ENCODE measurements around the gene LLGL2. TPM values are rescaled to one million over a fixed set of nuclear protein-coding genes. Genes with fewer than 3 reads are reported as not detected.

LLGL2 gene
- total RNA-seq, 6 experiments from 2014 or later, result 0.14 to 0.55 (median 0.46) TPM

DNA sequence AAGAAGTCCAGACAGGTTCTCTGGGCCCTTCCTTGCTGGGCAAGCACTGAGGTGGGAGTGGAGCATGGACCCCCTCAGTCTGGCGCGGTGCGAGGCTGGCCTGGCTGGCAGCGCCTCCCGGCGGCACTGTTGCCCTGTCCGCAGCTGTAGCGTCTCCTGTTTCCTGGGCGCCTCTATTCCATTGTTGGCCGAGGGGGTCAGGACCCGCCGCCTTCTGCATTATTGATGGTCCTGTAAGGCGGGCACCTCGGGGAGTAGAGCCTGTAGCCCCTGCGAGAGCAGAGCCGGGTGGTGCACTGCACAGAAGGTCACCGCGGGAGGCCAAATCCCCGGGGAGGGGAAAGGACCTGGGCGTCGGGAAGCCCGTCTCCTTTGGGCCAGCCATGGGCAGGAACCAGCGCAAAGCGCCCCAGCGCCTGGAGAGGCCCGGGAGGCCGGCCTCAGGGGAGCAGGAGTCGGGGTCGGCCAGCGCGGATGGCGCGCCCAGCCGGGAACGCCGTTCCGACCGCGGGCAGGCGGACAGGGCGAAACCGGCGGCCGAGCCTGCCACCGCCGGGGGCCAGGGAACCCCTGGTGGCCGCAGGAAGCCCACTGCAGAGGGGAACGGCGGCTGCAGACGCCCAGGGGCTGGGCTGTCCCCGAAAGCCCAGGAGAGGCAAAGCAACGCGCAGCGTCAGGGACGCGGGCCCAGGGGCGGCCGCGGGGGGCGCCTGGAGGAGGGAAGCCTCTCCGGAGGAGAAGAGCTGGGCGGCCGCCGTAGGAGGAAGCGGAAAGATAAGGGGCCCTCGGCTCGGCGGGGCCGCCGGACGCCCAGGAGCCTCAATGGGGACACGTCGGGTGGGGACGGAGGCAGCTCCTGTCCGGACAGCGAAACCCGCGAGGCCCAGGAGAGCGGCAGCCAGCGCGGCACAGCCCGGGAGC is 62.4 kb downstream of the LLGL2 start, which contains the start of gene MYO15B:
Gene MYO15B, plus strand, starts transcription at position 126 of the 921 bp plus-strand sequence. Its CDS starts 258 bp downstream, at position 384.
- no peak for DNase-seq
- TF ChIP-seq, protein P1, sequence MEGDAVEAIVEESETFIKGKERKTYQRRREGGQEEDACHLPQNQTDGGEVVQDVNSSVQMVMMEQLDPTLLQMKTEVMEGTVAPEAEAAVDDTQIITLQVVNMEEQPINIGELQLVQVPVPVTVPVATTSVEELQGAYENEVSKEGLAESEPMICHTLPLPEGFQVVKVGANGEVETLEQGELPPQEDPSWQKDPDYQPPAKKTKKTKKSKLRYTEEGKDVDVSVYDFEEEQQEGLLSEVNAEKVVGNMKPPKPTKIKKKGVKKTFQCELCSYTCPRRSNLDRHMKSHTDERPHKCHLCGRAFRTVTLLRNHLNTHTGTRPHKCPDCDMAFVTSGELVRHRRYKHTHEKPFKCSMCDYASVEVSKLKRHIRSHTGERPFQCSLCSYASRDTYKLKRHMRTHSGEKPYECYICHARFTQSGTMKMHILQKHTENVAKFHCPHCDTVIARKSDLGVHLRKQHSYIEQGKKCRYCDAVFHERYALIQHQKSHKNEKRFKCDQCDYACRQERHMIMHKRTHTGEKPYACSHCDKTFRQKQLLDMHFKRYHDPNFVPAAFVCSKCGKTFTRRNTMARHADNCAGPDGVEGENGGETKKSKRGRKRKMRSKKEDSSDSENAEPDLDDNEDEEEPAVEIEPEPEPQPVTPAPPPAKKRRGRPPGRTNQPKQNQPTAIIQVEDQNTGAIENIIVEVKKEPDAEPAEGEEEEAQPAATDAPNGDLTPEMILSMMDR (IDR thresholded peaks at IDR 0.05), result peak; percentile 11; the same call in 1 of the 2 replicates
- H3K9me3 Mint-ChIP-seq, result no peaks in the 10 kb centered on the region
- H3K27me3 Mint-ChIP-seq (ENCODE audit: insufficient read depth), result peaks cover 40% of the 10 kb centered on the region
- H3K27ac Mint-ChIP-seq, result no peak within 1 kb of the TSS
- no peaks in the 10 kb centered on the region for H3K4me1 Mint-ChIP-seq (ENCODE audit: low read depth)
- no peaks in the 10 kb centered on the region for H3K36me3 Mint-ChIP-seq (ENCODE audit: low read depth)
- no peak within 1 kb of the TSS for H3K4me3 Mint-ChIP-seq

- Mint-ChIP-seq H3K4me3 (no peak overlapping the region), H3K9me3 (no peaks in the 10 kb centered on the region), H3K36me3 (ENCODE audit: low read depth) (no peaks in the 10 kb centered on the region), H3K27me3 (ENCODE audit: insufficient read depth) (peaks cover 39% of the 10 kb centered on the region), H3K4me1 (ENCODE audit: low read depth) (no peaks in the 10 kb centered on the region), H3K27ac (no peak overlapping the region)
- TF ChIP-seq, protein P1 (IDR thresholded peaks at IDR 0.05), result no peak
- DNase-seq, result no peak
Observed at GRCh38 chr17:75588596-75589011, 63.1 kb downstream of the LLGL2 start.

DNA sequence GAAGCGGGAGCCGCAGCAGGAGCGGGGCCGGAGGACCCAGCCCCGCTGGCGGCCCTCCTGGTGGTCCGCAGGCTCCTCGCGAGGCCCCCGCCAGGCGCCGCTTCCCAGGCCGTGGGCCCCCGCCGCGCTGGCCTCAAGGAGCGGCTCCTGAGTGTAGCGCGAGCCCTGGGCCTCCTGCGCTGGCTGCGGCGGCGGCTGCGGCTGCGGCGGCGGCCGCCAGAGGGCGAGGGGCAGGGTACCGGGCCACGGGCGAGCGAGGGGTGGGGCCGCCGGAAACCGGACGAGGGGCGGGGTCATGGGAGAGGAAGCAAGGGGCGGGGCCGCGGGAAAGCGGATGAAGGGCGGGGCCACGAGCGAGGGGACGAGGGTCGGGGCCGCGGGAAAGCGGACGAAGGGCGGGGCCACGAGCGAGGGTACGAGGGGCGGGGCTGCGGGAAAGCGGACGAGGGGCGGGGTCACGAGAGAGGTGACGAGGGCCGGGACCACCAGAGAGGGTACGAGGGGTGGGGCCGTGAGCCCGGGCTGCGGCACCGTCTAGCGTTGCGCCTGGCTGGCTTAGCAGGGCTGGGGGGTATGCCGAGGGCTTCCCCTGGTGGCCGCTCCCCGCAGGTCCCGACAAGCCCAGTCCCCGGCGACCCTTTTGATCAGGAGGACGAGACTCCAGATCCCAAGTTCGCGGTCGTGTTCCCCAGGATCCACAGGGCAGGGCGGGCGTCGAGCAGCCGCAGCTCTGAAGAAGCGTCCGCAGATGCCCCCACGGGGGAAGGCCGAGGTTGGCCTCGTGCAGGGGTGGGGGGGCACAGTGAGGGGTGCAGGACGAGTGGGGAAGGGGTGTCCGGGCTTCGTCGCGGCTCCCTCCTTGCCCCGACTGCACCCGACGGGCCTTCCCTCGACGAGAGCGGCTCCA is 63.8 kb downstream of the LLGL2 start:
- Mint-ChIP-seq H3K4me3 (peak overlapping the region; percentile 59; the same call in 1 of the 2 replicates), H3K9me3 (no peaks in the 10 kb centered on the region), H3K36me3 (ENCODE audit: low read depth) (no peaks in the 10 kb centered on the region), H3K4me1 (ENCODE audit: low read depth) (no peaks in the 10 kb centered on the region), H3K27ac (no peak overlapping the region), H3K27me3 (ENCODE audit: insufficient read depth) (peaks cover 35% of the 10 kb centered on the region)
- TF ChIP-seq, protein P1 (IDR thresholded peaks at IDR 0.05), result peak; percentile 83
- DNase-seq, result peak; percentile 66

DNA sequence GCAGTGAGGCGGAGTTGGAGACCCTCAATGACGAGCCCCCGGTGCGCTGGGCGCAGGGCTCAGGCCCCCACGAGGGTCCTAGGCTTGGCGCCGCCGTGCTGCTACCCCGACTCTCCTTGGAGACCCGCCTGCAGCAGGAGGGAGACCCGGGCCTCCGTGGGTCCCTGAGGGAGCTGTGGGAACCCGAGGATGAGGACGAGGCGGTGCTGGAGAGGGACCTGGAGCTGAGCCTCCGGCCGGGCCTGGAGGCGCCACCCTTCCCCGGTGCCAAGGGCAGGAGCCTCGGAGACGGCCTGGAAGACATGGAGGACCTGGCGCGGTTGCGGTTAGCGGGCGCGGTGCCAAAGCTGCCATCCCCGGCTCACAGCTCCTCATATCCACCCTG is 64.4 kb downstream of the LLGL2 start:
- DNase-seq, result no peak
- no peak overlapping the region for H3K27ac Mint-ChIP-seq
- TF ChIP-seq, protein P1 (IDR thresholded peaks at IDR 0.05), result no peak
- H3K9me3 Mint-ChIP-seq, result no peaks in the 10 kb centered on the region
- H3K4me1 Mint-ChIP-seq (ENCODE audit: low read depth), result no peaks in the 10 kb centered on the region
- H3K36me3 Mint-ChIP-seq (ENCODE audit: low read depth), result no peaks in the 10 kb centered on the region
- H3K27me3 Mint-ChIP-seq (ENCODE audit: insufficient read depth), result peaks cover 30% of the 10 kb centered on the region
- H3K4me3 Mint-ChIP-seq, result no peak overlapping the region

GRCh38 chr17:75590314-75590761 is 64.8 kb downstream of the LLGL2 start:
- TF ChIP-seq, protein P1 (IDR thresholded peaks at IDR 0.05), result no peak
- peaks cover 30% of the 10 kb centered on the region for H3K27me3 Mint-ChIP-seq (ENCODE audit: insufficient read depth)
- no peak overlapping the region for H3K27ac Mint-ChIP-seq
- H3K4me1 Mint-ChIP-seq (ENCODE audit: low read depth), result no peaks in the 10 kb centered on the region
- DNase-seq, result no peak
- H3K4me3 Mint-ChIP-seq, result no peak overlapping the region
- H3K36me3 Mint-ChIP-seq (ENCODE audit: low read depth), result no peaks in the 10 kb centered on the region
- H3K9me3 Mint-ChIP-seq, result no peaks in the 10 kb centered on the region

Measured in HFFc6 (cell line).